ENCODE results near the gene PTPN6. TPM values are rescaled to one million over a fixed set of nuclear protein-coding genes. Genes with fewer than 3 reads are reported as not detected.

The PTPN6 gene
- total RNA-seq, 2 donors from 2014 or later, result 44.8 to 48.1 TPM

GRCh38 chr12:6957741-6958608, 6.8 kb downstream of the PTPN6 start:
- TF ChIP-seq CTCF (IDR thresholded peaks at IDR 0.05), result no peak
- Histone ChIP-seq H3K9ac (ENCODE audit: low read depth in 2 of 2, low read length in 2 of 2) (peak overlapping the region in 1 of 2 donors; percentile 59), H3K9me3 (no peaks in the 10 kb centered on the region), H3K36me3 (no peaks in the 10 kb centered on the region), H3K27me3 (no peaks in the 10 kb centered on the region), H3K4me1 (peaks cover 10% of the 10 kb centered on the region), H3K27ac (peak overlapping the region; percentile 95), H3K4me3 (no peak overlapping the region)
- intact Hi-C loops (cut with DNase I), result no loop called here
- DNase-seq, result no peak

GRCh38 chr12:6958609-6959057, 7.5 kb downstream of the PTPN6 start:
- H3K9ac ChIP-seq (ENCODE audit: low read depth in 2 of 2, low read length in 2 of 2), result peak overlapping the region; percentile 38 to 59
- peak overlapping the region; percentile 95 for H3K27ac ChIP-seq
- TF ChIP-seq CTCF (IDR thresholded peaks at IDR 0.05), result no peak
- H3K4me1 ChIP-seq, result peaks cover 10% of the 10 kb centered on the region
- no peaks in the 10 kb centered on the region for H3K36me3 ChIP-seq
- DNase-seq, result no peak
- H3K9me3 ChIP-seq, result no peaks in the 10 kb centered on the region
- H3K27me3 ChIP-seq, result no peaks in the 10 kb centered on the region
- intact Hi-C loops (cut with DNase I), result no loop called here
- no peak overlapping the region for H3K4me3 ChIP-seq

- Histone ChIP-seq H3K27ac (peak overlapping the region; percentile 95), H3K4me3 (no peak overlapping the region), H3K9ac (ENCODE audit: low read depth in 2 of 2, low read length in 2 of 2) (peak overlapping the region; percentile 38 to 59), H3K9me3 (no peaks in the 10 kb centered on the region), H3K27me3 (no peaks in the 10 kb centered on the region), H3K4me1 (peaks cover 10% of the 10 kb centered on the region), H3K36me3 (no peaks in the 10 kb centered on the region)
- DNase-seq, result no peak
- intact Hi-C loops (cut with DNase I), result no loop called here
- TF ChIP-seq CTCF (IDR thresholded peaks at IDR 0.05), result no peak
Observed at GRCh38 chr12:6959058-6959804, 8.1 kb downstream of the PTPN6 start.

- peak; percentile 21 for DNase-seq
- H3K36me3 ChIP-seq, result no peaks in the 10 kb centered on the region
- H3K4me1 ChIP-seq, result peaks cover 16% of the 10 kb centered on the region
- H3K9ac ChIP-seq (ENCODE audit: low read depth in 2 of 2, low read length in 2 of 2), result peak overlapping the region in 1 of 2 donors; percentile 98
- H3K27ac ChIP-seq, result peak overlapping the region; percentile 95
- intact Hi-C loops (cut with DNase I), result no loop called here
- H3K27me3 ChIP-seq, result no peaks in the 10 kb centered on the region
- H3K4me3 ChIP-seq, result no peak overlapping the region
- no peak for TF ChIP-seq CTCF (IDR thresholded peaks at IDR 0.05)
- H3K9me3 ChIP-seq, result no peaks in the 10 kb centered on the region
Observed at GRCh38 chr12:6959805-6960592, 8.8 kb downstream of the PTPN6 start.
